Loucy (cell line): Measurements from ENCODE around the gene ACOT11.

Source experiments
- H2AFZ ChIP-seq: fragments of 200-600 bp; sonication (generic); 2 replicates; pipeline ENCODE4 v1.6.0; 2016; ENCODE audit warnings: antibody characterized with exemption, mild to moderate bottlenecking, low read length, moderate library complexity
- H3F3A ChIP-seq: fragments of 200-600 bp; 2 replicates; pipeline ENCODE4 v1.6.0; 2016; ENCODE audit warnings: antibody characterized with exemption, low read depth, mild to moderate bottlenecking
- H3K27me3 ChIP-seq: fragments of 200-600 bp; sonication (generic); 2 replicates; pipeline ENCODE4 v1.6.1; 2014; ENCODE audit warnings: low read length, mild to moderate bottlenecking; ENCODE audit not compliant: insufficient read depth, poor library complexity, severe bottlenecking
- H3K36me3 ChIP-seq: fragments of 200-600 bp; sonication (generic); 2 replicates; pipeline ENCODE4 v1.6.1; 2016; ENCODE audit warnings: low read length; ENCODE audit not compliant: insufficient read depth
- H3K4me1 ChIP-seq: fragments of 200-600 bp; sonication (generic); 2 replicates; pipeline ENCODE4 v1.5.1; 2014; ENCODE audit warnings: low read length, mild to moderate bottlenecking; ENCODE audit not compliant: insufficient read depth, poor library complexity, severe bottlenecking
- H3K4me2 ChIP-seq: fragments of 200-600 bp; sonication (generic); 2 replicates; pipeline ENCODE4 v1.6.0; 2014; ENCODE audit warnings: antibody characterized with exemption, low read length, low read depth, mild to moderate bottlenecking; ENCODE audit not compliant: poor library complexity, severe bottlenecking
- H3K4me3 ChIP-seq: fragments of 200-600 bp; sonication (generic); 2 replicates; pipeline ENCODE4 v1.5.1; 2014; ENCODE audit warnings: low read length, mild to moderate bottlenecking, mixed read lengths; ENCODE audit not compliant: poor library complexity, severe bottlenecking
- H3K79me2 ChIP-seq: fragments of 200-600 bp; sonication (generic); 2 replicates; pipeline ENCODE4 v1.6.1; 2014; ENCODE audit warnings: low read length; ENCODE audit not compliant: insufficient read depth
- H3K9ac ChIP-seq: fragments of 200-600 bp; sonication (generic); 2 replicates; pipeline ENCODE4 v1.6.0; 2014; ENCODE audit warnings: mild to moderate bottlenecking, low read depth, low read length, moderate library complexity; ENCODE audit not compliant: poor library complexity, severe bottlenecking
- H3K9me2 ChIP-seq: fragments of 200-600 bp; sonication (generic); replicated peaks from 2 replicates; pipeline ENCODE4 v1.6.1; 2016; ENCODE audit warnings: low read depth, low read length, mixed read lengths
- H3K9me3 ChIP-seq: fragments of 200-600 bp; sonication (generic); 2 replicates; pipeline ENCODE4 v1.6.1; 2014; ENCODE audit warnings: mild to moderate bottlenecking, antibody characterized with exemption, low read length, low read depth; ENCODE audit not compliant: insufficient read depth
- H4K20me1 ChIP-seq: fragments of 200-600 bp; sonication (generic); 2 replicates; pipeline ENCODE4 v1.6.0; 2014; ENCODE audit warnings: antibody characterized with exemption, low read length, mild to moderate bottlenecking; ENCODE audit not compliant: insufficient read depth, poor library complexity, severe bottlenecking
- EZH2phosphoT487 ChIP-seq: fragments of 200-600 bp; IDR thresholded peaks from 2 replicates; pipeline ENCODE4 v1.6.1; 2018; ENCODE audit warnings: antibody characterized with exemption, mild to moderate bottlenecking, moderate library complexity, borderline replicate concordance
- TF ChIP-seq, protein P1 (sequence below): fragments of 200-600 bp; sonication (generic); conservative IDR thresholded peaks from 2 replicates; pipeline ENCODE4 v1.5.1; 2014; ENCODE audit warnings: mild to moderate bottlenecking, antibody characterized with exemption, low read length

The ACOT11 gene

GRCh38 chr1:54609301-54609921 lies 61.4 kb downstream of the ACOT11 start:
- Histone ChIP-seq H3K9ac (no peak overlapping the region), H3K9me2 (no peaks in the 10 kb centered on the region), H4K20me1 (no peaks in the 10 kb centered on the region), H3K9me3 (no peaks in the 10 kb centered on the region), H3K4me3 (no peak overlapping the region), H3K79me2 (no peaks in the 10 kb centered on the region), H2AFZ (no peak overlapping the region), H3K4me1 (peaks cover 24% of the 10 kb centered on the region), H3K36me3 (no peaks in the 10 kb centered on the region), H3K4me2 (no peak overlapping the region), H3F3A (peaks cover 4% of the 10 kb centered on the region; the same call in 1 of the 2 replicates), H3K27me3 (no peaks in the 10 kb centered on the region)
- TF ChIP-seq, protein P1, sequence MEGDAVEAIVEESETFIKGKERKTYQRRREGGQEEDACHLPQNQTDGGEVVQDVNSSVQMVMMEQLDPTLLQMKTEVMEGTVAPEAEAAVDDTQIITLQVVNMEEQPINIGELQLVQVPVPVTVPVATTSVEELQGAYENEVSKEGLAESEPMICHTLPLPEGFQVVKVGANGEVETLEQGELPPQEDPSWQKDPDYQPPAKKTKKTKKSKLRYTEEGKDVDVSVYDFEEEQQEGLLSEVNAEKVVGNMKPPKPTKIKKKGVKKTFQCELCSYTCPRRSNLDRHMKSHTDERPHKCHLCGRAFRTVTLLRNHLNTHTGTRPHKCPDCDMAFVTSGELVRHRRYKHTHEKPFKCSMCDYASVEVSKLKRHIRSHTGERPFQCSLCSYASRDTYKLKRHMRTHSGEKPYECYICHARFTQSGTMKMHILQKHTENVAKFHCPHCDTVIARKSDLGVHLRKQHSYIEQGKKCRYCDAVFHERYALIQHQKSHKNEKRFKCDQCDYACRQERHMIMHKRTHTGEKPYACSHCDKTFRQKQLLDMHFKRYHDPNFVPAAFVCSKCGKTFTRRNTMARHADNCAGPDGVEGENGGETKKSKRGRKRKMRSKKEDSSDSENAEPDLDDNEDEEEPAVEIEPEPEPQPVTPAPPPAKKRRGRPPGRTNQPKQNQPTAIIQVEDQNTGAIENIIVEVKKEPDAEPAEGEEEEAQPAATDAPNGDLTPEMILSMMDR: no peak
- no peak for TF ChIP-seq EZH2phosphoT487

DNA sequence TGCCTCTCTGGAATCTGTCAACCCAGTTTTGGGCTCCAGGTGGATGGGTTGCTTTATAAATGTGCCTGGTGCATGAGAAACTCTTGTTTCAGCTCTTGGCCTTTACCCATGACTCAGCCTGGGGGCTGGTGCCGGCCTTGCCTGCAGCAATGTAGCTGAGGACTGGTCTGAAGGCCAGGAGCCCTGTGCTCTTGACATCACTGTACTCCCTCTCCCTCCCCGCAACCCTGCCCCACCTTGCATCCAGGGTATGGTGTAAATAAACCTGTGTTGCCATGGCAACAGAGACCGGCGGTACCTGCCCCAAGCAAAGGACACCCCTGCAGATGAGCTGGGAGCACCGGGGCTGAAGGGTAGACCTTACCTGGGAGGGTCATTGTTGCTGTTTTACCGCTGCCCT lies 62.0 kb downstream of the ACOT11 start:
- peaks cover under 1% of the 10 kb centered on the region; the same call in 1 of the 2 replicates for H3F3A ChIP-seq
- H2AFZ ChIP-seq: no peak overlapping the region
- no peak for TF ChIP-seq EZH2phosphoT487
- TF ChIP-seq, protein P1: no peak
- H3K4me3 ChIP-seq: no peak overlapping the region
- H3K36me3 ChIP-seq: no peaks in the 10 kb centered on the region
- no peaks in the 10 kb centered on the region for H3K9me3 ChIP-seq
- no peaks in the 10 kb centered on the region for H3K9me2 ChIP-seq
- no peak overlapping the region for H3K9ac ChIP-seq
- no peak overlapping the region for H3K4me2 ChIP-seq
- peaks cover 20% of the 10 kb centered on the region for H3K4me1 ChIP-seq
- H3K79me2 ChIP-seq: no peaks in the 10 kb centered on the region
- H4K20me1 ChIP-seq: no peaks in the 10 kb centered on the region
- H3K27me3 ChIP-seq: no peaks in the 10 kb centered on the region

DNA sequence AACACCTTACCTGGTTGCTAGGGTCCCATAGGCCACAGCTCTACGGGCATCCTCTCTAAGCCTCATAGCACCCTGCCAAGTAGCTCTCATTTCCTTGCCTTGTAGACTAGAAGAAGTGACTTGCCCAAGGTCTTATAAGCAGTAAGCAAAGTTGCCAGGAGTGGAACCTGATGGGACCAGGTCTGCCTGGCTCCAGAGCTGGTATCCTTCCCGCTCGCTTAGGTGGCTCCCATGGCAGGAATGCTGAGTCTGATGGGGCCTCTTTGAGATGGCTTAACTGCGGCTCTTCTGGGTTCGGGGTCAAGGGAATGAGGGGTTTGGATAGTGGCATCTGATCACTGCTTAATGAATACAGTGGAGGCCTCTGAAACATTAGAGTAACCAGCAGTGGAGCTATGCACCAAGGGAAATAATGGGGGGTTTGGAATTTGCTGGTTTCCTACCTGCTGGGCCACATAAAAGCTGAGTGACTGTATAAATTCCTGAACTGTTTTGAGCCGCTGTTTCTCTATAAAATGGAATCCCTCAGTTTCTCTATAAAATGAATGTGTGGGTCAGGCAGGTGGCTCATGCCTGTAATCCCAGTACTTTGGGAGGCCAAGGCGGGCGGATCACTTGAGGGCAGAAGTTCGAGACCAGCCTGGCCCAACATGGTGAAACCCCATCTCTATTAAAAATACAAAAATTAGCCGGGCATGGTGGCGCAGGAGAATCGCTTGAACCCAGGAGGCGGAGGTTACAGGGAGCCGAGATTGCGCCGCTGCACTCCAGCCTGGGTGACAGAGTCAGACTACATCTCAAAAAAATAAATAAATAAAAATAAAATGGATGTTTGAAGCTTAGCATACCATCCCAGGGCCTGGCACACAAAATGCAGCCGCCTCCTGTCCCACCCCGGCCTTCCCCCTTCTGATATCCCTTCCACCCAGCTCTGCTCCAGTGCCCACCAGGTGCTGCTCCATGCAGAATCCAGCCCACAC lies 62.9 kb downstream of the ACOT11 start:
- TF ChIP-seq, protein P1: no peak
- TF ChIP-seq EZH2phosphoT487: no peak
- Histone ChIP-seq H3K4me3 (no peak overlapping the region), H2AFZ (no peak overlapping the region), H3K4me1 (peaks cover 11% of the 10 kb centered on the region), H3K9ac (no peak overlapping the region), H3K27me3 (no peaks in the 10 kb centered on the region), H3K36me3 (no peaks in the 10 kb centered on the region), H3K79me2 (no peaks in the 10 kb centered on the region), H3K9me3 (no peaks in the 10 kb centered on the region), H3K4me2 (no peak overlapping the region), H3F3A (no peaks in the 10 kb centered on the region), H3K9me2 (no peaks in the 10 kb centered on the region), H4K20me1 (no peaks in the 10 kb centered on the region)
